Stimulated activated CD4-positive, alpha-beta T cell treated with anti-CD3 and anti-CD28 coated beads, Interleukin-1b, Interleukin-23, amount 100 ng/mL, for 48 hours (primary cell): ENCODE data around the gene BPI.
"Not testable (repeated sequence)": the region's sequence is repeated elsewhere in the genome, so short reads cannot be mapped to it uniquely, and the experiment has no call there.

Experiments used
- DNase-seq: peaks from one replicate; pipeline ENCODE4 v3.0.0-alpha.2; 2020

Gene BPI

GRCh38 chr20:38373898-38374297 lies 69.9 kb downstream of the BPI start:
- DNase-seq = no peak

- no peak for DNase-seq
These were observed 73.2 kb downstream of the BPI start for GRCh38 chr20:38377039-38377685.

GRCh38 chr20:38377838-38378237 lies 73.9 kb downstream of the BPI start:
- DNase-seq = not testable (repeated sequence)

GRCh38 chr20:38383147-38383546 lies 79.2 kb downstream of the BPI start:
- DNase-seq = no peak

- no peak for DNase-seq
These were observed 82.0 kb downstream of the BPI start for GRCh38 chr20:38386004-38386403.

- no peak for DNase-seq
These were observed 82.9 kb downstream of the BPI start for GRCh38 chr20:38386851-38387250.
